ENCODE measurements around the gene CD69.

CD69 gene

DNA sequence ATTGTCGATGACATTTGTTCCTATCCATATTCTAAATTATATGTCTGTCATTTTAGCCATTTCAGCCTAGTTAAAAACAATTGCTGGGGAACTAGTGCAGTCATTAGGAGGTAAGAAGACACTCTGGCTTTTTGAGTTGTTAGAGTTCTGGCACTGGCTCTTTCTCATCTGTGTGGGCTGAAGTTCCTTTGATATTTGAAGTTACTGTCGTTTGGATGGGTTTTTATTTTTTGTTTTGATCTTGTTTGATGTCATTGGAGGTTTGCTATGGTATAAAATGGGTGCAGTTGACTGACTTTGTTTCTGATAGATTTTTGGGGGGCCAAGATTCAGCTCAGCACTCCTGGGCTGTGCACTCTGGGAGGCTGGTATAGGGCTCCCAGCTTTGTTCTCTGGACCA is 20.7 kb upstream of the CD69 start:
- TF ChIP-seq ZNF565 (CRISPR knock-in tag; conservative IDR thresholded peaks at IDR 0.05; ENCODE audit: low read depth) (no peak), BACH2 (CRISPR knock-in tag; IDR thresholded peaks at IDR 0.05; ENCODE audit: borderline replicate concordance) (no peak)
- TF ChIP-seq, protein P1, sequence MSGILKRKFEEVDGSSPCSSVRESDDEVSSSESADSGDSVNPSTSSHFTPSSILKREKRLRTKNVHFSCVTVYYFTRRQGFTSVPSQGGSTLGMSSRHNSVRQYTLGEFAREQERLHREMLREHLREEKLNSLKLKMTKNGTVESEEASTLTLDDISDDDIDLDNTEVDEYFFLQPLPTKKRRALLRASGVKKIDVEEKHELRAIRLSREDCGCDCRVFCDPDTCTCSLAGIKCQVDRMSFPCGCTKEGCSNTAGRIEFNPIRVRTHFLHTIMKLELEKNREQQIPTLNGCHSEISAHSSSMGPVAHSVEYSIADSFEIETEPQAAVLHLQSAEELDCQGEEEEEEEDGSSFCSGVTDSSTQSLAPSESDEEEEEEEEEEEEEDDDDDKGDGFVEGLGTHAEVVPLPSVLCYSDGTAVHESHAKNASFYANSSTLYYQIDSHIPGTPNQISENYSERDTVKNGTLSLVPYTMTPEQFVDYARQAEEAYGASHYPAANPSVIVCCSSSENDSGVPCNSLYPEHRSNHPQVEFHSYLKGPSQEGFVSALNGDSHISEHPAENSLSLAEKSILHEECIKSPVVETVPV (CRISPR knock-in tag; IDR thresholded peaks at IDR 0.05): no peak
- no peak for ATAC-seq

DNA sequence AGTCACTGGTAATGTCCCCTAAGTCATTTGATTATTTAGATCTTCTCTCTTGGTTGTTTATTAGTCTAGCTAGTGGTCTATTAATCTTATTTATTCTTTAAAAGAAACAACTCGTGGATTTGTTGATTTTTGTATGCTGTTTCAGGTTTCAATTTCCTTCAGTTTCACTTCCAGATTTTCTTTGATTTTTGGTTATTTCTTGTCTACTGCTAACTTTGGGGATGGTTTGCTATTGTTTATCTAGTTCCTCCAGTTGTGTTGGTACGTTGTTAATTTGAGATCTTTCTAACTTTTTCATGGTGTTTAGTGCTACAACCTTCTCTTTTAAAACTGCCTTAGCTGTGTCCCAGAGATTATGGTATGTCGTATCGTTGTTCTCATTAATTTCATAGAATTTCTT is 18.5 kb upstream of the CD69 start:
- ATAC-seq: no peak
- TF ChIP-seq ISL1 (CRISPR knock-in tag; IDR thresholded peaks at IDR 0.05) (no peak), ESRRG (CRISPR knock-in tag; IDR thresholded peaks at IDR 0.05) (no peak), ZC3H10 (CRISPR knock-in tag; IDR thresholded peaks at IDR 0.05) (no peak), ZFP30 (CRISPR knock-in tag; IDR thresholded peaks at IDR 0.05) (no peak), TOX (CRISPR knock-in tag; IDR thresholded peaks at IDR 0.05; ENCODE audit: borderline replicate concordance) (no peak)
- TF ChIP-seq, protein P2, sequence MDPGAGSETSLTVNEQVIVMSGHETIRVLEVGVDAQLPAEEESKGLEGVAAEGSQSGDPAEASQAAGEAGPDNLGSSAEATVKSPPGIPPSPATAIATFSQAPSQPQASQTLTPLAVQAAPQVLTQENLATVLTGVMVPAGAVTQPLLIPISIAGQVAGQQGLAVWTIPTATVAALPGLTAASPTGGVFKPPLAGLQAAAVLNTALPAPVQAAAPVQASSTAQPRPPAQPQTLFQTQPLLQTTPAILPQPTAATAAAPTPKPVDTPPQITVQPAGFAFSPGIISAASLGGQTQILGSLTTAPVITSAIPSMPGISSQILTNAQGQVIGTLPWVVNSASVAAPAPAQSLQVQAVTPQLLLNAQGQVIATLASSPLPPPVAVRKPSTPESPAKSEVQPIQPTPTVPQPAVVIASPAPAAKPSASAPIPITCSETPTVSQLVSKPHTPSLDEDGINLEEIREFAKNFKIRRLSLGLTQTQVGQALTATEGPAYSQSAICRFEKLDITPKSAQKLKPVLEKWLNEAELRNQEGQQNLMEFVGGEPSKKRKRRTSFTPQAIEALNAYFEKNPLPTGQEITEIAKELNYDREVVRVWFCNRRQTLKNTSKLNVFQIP (CRISPR knock-in tag; IDR thresholded peaks at IDR 0.05; ENCODE audit: borderline replicate concordance, low read depth): no peak
- TF ChIP-seq, protein P3, sequence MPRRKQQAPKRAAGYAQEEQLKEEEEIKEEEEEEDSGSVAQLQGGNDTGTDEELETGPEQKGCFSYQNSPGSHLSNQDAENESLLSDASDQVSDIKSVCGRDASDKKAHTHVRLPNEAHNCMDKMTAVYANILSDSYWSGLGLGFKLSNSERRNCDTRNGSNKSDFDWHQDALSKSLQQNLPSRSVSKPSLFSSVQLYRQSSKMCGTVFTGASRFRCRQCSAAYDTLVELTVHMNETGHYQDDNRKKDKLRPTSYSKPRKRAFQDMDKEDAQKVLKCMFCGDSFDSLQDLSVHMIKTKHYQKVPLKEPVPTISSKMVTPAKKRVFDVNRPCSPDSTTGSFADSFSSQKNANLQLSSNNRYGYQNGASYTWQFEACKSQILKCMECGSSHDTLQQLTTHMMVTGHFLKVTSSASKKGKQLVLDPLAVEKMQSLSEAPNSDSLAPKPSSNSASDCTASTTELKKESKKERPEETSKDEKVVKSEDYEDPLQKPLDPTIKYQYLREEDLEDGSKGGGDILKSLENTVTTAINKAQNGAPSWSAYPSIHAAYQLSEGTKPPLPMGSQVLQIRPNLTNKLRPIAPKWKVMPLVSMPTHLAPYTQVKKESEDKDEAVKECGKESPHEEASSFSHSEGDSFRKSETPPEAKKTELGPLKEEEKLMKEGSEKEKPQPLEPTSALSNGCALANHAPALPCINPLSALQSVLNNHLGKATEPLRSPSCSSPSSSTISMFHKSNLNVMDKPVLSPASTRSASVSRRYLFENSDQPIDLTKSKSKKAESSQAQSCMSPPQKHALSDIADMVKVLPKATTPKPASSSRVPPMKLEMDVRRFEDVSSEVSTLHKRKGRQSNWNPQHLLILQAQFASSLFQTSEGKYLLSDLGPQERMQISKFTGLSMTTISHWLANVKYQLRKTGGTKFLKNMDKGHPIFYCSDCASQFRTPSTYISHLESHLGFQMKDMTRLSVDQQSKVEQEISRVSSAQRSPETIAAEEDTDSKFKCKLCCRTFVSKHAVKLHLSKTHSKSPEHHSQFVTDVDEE (CRISPR knock-in tag; IDR thresholded peaks at IDR 0.05): no peak
- TF ChIP-seq, protein P1 (CRISPR knock-in tag; IDR thresholded peaks at IDR 0.05): no peak

DNA sequence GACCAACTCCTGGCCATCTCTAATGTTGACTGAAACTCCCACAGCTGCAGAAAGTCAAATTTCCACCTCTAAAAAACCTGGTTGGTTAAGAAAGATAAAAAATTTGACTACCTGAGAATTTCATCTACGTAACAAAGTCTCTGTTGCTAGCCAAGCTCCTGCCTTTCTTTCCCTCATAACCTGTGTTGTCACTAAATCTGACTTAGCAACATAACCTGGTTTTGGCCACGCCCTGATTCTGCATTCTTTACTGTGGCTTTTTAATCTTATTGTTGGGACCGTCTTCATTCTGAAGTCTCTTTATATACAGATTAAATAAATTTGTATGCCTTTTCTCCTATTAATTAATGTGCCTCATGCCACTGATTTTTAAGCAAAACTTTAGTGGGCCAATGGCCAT is 16.1 kb upstream of the CD69 start:
- ATAC-seq: no peak
- TF ChIP-seq OSR1 (CRISPR knock-in tag; IDR thresholded peaks at IDR 0.05) (no peak), PPARA (CRISPR knock-in tag; IDR thresholded peaks at IDR 0.05; ENCODE audit: borderline replicate concordance) (no peak)
- TF ChIP-seq, protein P4, sequence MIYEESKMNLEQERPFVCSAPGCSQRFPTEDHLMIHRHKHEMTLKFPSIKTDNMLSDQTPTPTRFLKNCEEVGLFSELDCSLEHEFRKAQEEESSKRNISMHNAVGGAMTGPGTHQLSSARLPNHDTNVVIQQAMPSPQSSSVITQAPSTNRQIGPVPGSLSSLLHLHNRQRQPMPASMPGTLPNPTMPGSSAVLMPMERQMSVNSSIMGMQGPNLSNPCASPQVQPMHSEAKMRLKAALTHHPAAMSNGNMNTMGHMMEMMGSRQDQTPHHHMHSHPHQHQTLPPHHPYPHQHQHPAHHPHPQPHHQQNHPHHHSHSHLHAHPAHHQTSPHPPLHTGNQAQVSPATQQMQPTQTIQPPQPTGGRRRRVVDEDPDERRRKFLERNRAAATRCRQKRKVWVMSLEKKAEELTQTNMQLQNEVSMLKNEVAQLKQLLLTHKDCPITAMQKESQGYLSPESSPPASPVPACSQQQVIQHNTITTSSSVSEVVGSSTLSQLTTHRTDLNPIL (CRISPR knock-in tag; IDR thresholded peaks at IDR 0.05; ENCODE audit: low read depth): no peak

DNA sequence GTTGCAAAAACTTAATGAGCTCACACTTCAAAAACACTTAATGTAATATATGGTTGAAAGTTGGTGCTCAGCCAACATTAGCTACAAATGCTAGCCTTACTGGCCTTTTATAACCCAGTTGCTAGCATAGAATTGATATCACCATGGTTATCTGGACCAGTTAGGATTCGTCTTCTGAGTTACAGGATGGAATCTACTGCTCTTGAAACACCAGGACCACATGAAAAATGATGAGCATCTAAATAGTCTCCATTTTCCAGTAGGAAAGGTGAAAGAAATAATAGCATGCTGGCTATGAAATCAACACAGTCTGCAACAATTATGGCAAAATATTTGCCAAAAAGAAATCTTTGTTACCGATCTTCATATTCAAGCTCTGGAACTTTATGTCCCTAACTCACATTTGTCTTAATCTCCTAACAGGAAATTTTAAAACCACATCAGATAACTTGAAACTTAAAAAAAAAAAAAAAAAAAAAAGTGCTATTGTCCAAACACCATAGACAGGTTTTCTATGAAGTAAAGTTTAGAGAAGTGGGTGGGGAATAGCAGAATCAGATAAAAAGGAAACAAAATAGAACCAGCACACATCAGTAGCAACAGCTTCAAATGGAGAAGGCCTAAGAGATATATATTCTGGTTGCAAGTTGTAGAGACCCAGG is 12.6 kb upstream of the CD69 start:
- no peak for TF ChIP-seq ESRRG (CRISPR knock-in tag; IDR thresholded peaks at IDR 0.05)
- TF ChIP-seq TOX (CRISPR knock-in tag; IDR thresholded peaks at IDR 0.05; ENCODE audit: borderline replicate concordance): no peak
- TF ChIP-seq OSR1 (CRISPR knock-in tag; IDR thresholded peaks at IDR 0.05): no peak
- no peak for TF ChIP-seq ISL1 (CRISPR knock-in tag; IDR thresholded peaks at IDR 0.05)
- no peak for ATAC-seq

DNA sequence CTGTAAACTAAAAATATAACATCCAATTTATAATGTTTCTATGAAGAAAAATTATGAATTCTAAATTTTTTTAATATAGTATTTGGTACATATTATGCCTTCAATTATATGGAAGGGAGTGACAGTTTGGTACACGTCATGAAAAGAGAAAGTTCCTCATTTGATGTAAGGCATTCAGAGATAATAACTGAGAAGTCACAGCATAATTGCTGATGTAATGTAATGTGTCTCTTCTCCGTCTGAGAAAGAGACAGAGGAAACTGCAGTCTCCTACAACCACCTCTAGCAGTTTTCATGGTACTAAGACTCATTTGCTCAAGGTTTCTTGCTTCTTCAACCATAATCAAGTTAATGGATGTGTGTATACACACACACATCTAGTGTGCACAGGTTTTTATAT is 2.3 kb upstream of the CD69 start:
- no peak for ATAC-seq
- TF ChIP-seq PPARA (CRISPR knock-in tag; IDR thresholded peaks at IDR 0.05; ENCODE audit: borderline replicate concordance) (no peak), OSR1 (CRISPR knock-in tag; IDR thresholded peaks at IDR 0.05) (no peak), ZNF565 (CRISPR knock-in tag; conservative IDR thresholded peaks at IDR 0.05; ENCODE audit: low read depth) (no peak)

DNA sequence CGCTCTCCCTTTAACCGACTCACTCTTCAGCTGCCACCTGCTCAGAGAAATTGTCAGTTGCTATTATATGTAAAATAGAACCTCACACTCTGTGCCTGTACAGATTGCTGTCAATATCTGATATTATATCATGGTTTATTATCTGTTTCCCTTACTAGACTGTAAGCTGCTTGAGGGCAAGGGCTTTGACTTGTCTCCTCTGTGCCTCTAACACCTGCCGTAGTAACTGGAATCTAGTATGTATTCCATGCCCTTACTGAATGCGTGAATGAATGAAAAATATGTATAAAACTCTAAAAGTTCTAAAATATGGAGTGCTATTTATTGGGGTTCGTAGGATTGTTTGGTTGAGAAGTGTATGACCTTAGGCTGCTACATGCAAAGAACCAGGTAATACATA is 1.7 kb upstream of the CD69 start:
- TF ChIP-seq, protein P4 (CRISPR knock-in tag; IDR thresholded peaks at IDR 0.05; ENCODE audit: low read depth): no peak
- TF ChIP-seq ZNF8 (CRISPR knock-in tag; IDR thresholded peaks at IDR 0.05): no peak
- TF ChIP-seq PPARA (CRISPR knock-in tag; IDR thresholded peaks at IDR 0.05; ENCODE audit: borderline replicate concordance): no peak
- no peak for TF ChIP-seq ARNTL (CRISPR knock-in tag; IDR thresholded peaks at IDR 0.05; ENCODE audit: borderline replicate concordance, low read depth)
- TF ChIP-seq, protein P1 (CRISPR knock-in tag; IDR thresholded peaks at IDR 0.05): no peak
- TF ChIP-seq ESRRG (CRISPR knock-in tag; IDR thresholded peaks at IDR 0.05): no peak
- no peak for TF ChIP-seq BACH2 (CRISPR knock-in tag; IDR thresholded peaks at IDR 0.05; ENCODE audit: borderline replicate concordance)
- TF ChIP-seq ZC3H10 (CRISPR knock-in tag; IDR thresholded peaks at IDR 0.05): no peak
- ATAC-seq: no peak

Measured in SK-N-SH treated with all-trans-retinoic acid at 6 μM for 48 hours (cell line).